GM23338 (cell line): ENCODE data around the gene RYR1. TPM values are rescaled to one million over a fixed set of nuclear protein-coding genes. Genes with fewer than 3 reads are reported as not detected.

ENCODE experiments used
- ATAC-seq: fragments of 200-7000 bp; cut with Tn5 transposase; 3 replicates; pipeline ENCODE4 v1.9.1; 2020
- DNase-seq: peaks from one replicate; pipeline ENCODE4 v3.0.0-alpha.2; 2015; ENCODE audit warnings: low spot score
- H2AFZ ChIP-seq: fragments of 200-600 bp; sonication (generic); 2 replicates; pipeline ENCODE4 v1.8.0; 2016; ENCODE audit warnings: antibody characterized with exemption, mild to moderate bottlenecking, moderate library complexity
- H3F3A ChIP-seq: fragments of 200-600 bp; sonication (generic); replicated peaks from 2 replicates; pipeline ENCODE4 v1.8.0; 2017; ENCODE audit warnings: antibody characterized with exemption, mixed run types, low read depth
- H3K27ac ChIP-seq: fragments of 200-600 bp; sonication (generic); 2 replicates; pipeline ENCODE4 v1.6.1; 2016; ENCODE audit warnings: low read depth
- H3K27me3 ChIP-seq: fragments of 200-600 bp; sonication (generic); 2 replicates; pipeline ENCODE4 v1.8.0; 2016; ENCODE audit warnings: mild to moderate bottlenecking, mixed run types, moderate library complexity; ENCODE audit not compliant: insufficient read depth
- H3K36me3 ChIP-seq: fragments of 200-600 bp; sonication (generic); 2 replicates; pipeline ENCODE4 v1.8.0; 2016; ENCODE audit warnings: mild to moderate bottlenecking; ENCODE audit not compliant: insufficient read depth
- H3K4me1 ChIP-seq: fragments of 200-600 bp; sonication (generic); 2 replicates; pipeline ENCODE4 v1.8.0; 2016; ENCODE audit warnings: mild to moderate bottlenecking, moderate library complexity; ENCODE audit not compliant: insufficient read depth
- H3K4me2 ChIP-seq: fragments of 200-600 bp; sonication (generic); 2 replicates; pipeline ENCODE4 v1.7.1; 2017; ENCODE audit warnings: mixed run types
- H3K4me3 ChIP-seq: fragments of 200-600 bp; sonication (generic); 2 replicates; pipeline ENCODE4 v1.6.1; 2016; ENCODE audit warnings: mixed run types
- H3K79me2 ChIP-seq: fragments of 200-600 bp; sonication (generic); replicated peaks from 2 replicates; pipeline ENCODE4 v1.8.0; 2017; ENCODE audit warnings: mild to moderate bottlenecking; ENCODE audit not compliant: insufficient read depth
- H3K9me2 ChIP-seq: fragments of 200-600 bp; sonication (generic); 2 replicates; pipeline ENCODE4 v1.8.0; 2017; ENCODE audit not compliant: insufficient read depth
- H4K20me1 ChIP-seq: fragments of 200-600 bp; sonication (generic); replicated peaks from 2 replicates; pipeline ENCODE4 v1.8.0; 2017; ENCODE audit warnings: mild to moderate bottlenecking; ENCODE audit not compliant: insufficient read depth
- H3K27ac Mint-ChIP-seq: 2 replicates; pipeline ENCODE4 v1.8.0; 2020; ENCODE audit warnings: inconsistent platforms, mild to moderate bottlenecking, moderate library complexity, mixed read lengths
- H3K27me3 Mint-ChIP-seq: 3 replicates; pipeline ENCODE4 v1.8.0; 2022; ENCODE audit warnings: low read depth, mild to moderate bottlenecking, moderate library complexity, mixed read lengths, inconsistent platforms; ENCODE audit not compliant: insufficient read depth, poor library complexity
- H3K36me3 Mint-ChIP-seq: 3 replicates; pipeline ENCODE4 v1.8.0; 2021; ENCODE audit warnings: low read depth, mild to moderate bottlenecking, inconsistent platforms, moderate library complexity, mixed read lengths
- H3K4me1 Mint-ChIP-seq: 3 replicates; pipeline ENCODE4 v1.8.0; 2020; ENCODE audit warnings: mild to moderate bottlenecking, inconsistent platforms, mixed read lengths
- H3K4me3 Mint-ChIP-seq: 3 replicates; pipeline ENCODE4 v1.8.0; 2021; ENCODE audit warnings: moderate library complexity, mild to moderate bottlenecking, inconsistent platforms, mixed read lengths
- H3K9me3 Mint-ChIP-seq: 3 replicates; pipeline ENCODE4 v1.8.0; 2020; ENCODE audit warnings: moderate library complexity, mild to moderate bottlenecking, inconsistent platforms, mixed read lengths
- CREB1 ChIP-seq: fragments of 250-450 bp; sonication (Bioruptor Pico); IDR thresholded peaks from 2 replicates; pipeline ENCODE4 v1.5.0; 2020; ENCODE audit warnings: low read depth, mild to moderate bottlenecking, moderate library complexity
- EZH2 ChIP-seq: fragments of 200-600 bp; sonication (generic); IDR thresholded peaks from one replicate; pipeline ENCODE4 v1.8.0; 2017; ENCODE audit warnings: antibody characterized with exemption, mild to moderate bottlenecking, low read depth; ENCODE audit not compliant: unreplicated experiment
- JUNB ChIP-seq: IDR thresholded peaks from one replicate; pipeline ENCODE4 v1.6.1; 2016; ENCODE audit warnings: antibody characterized with exemption; ENCODE audit not compliant: unreplicated experiment
- NANOG ChIP-seq: IDR thresholded peaks from 2 replicates; pipeline ENCODE4 v1.6.1; 2016; ENCODE audit warnings: antibody characterized with exemption, borderline replicate concordance
- ZNF114 ChIP-seq: fragments of 250-450 bp; sonication (Bioruptor Pico); IDR thresholded peaks from 2 replicates; pipeline ENCODE4 v1.5.0; 2020; ENCODE audit warnings: mild to moderate bottlenecking, moderate library complexity
- ZNF331 ChIP-seq: fragments of 250-450 bp; sonication (Bioruptor Pico); IDR thresholded peaks from 2 replicates; pipeline ENCODE4 v1.5.0; 2020; ENCODE audit warnings: low read depth, mild to moderate bottlenecking, moderate library complexity
- ZNF462 ChIP-seq: fragments of 250-450 bp; sonication (Bioruptor Pico); IDR thresholded peaks from 2 replicates; pipeline ENCODE4 v1.5.0; 2020; ENCODE audit warnings: mild to moderate bottlenecking, moderate library complexity
- polyA plus RNA-seq: library from polyadenylated mRNA; unstranded; fragments of >200 nt; fragmentation: Nextera tagmentation; extraction: Ambion mirVana; gene quantifications from 2 replicates; pipeline ENCODE4 v1.2.1, GENCODE V29; 2016
- total RNA-seq: library from RNA; depleted of rRNA; stranded (reverse); fragments of >200 nt; shearing (Covaris generic); gene quantifications from 2 replicates; pipeline ENCODE4 v1.2.3, GENCODE V29; 2014
- TF ChIP-seq, protein P1 (sequence below): IDR thresholded peaks from 2 replicates; pipeline ENCODE4 v1.6.1; 2016; ENCODE audit warnings: antibody characterized with exemption
- TF ChIP-seq, protein P2 (sequence below), 2 experiments: fragments of 200-600 bp in 1 of 2; sonication (generic) in 1 of 2; conservative IDR thresholded peaks; 2 replicates each; pipeline versions ENCODE4 v1.5.1 to v1.6.1; 2016 to 2017; ENCODE audit warnings: antibody characterized with exemption in 2 of 2, low read depth in 2 of 2, mild to moderate bottlenecking in 2 of 2, moderate library complexity in 1 of 2

The RYR1 gene
- total and polyA plus RNA-seq, 2 experiments from 2014 or later = 4.0 to 26.7 TPM

DNA sequence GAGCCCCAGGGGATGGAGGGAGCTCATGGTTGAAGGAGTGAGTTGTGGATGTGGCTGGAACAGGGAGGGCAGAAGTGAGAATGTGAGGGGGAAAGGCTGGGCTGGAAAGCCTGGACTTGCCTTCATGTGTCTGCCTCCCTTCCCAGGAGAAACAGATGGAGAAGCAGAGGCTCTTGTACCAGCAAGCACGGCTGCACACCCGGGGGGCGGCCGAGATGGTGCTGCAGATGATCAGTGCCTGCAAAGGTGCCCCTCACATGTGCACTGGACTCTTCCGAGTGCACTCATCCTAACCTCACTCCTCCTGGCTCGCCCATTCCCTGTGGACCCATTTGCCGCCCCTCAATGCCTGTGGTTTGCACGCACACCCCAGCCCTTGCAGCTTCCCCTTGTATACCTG is 101.1 kb downstream of the RYR1 start:
- Mint-ChIP-seq H3K36me3 (peaks cover 77% of the 10 kb centered on the region), H3K4me3 (no peak overlapping the region), H3K27me3 (peaks cover 7% of the 10 kb centered on the region), H3K27ac (no peak overlapping the region), H3K4me1 (no peaks in the 10 kb centered on the region), H3K9me3 (peaks cover 34% of the 10 kb centered on the region)
- Histone ChIP-seq H3K4me1 (no peaks in the 10 kb centered on the region), H4K20me1 (no peaks in the 10 kb centered on the region), H3K79me2 (no peaks in the 10 kb centered on the region), H3K4me2 (no peak overlapping the region), H3K36me3 (peaks cover 16% of the 10 kb centered on the region), H3K27me3 (no peaks in the 10 kb centered on the region), H3K27ac (no peak overlapping the region), H2AFZ (no peak overlapping the region), H3F3A (no peaks in the 10 kb centered on the region), H3K4me3 (no peak overlapping the region), H3K9me2 (no peaks in the 10 kb centered on the region)
- TF ChIP-seq ZNF114 (no peak), EZH2 (no peak), ZNF331 (CRISPR knock-in tag) (no peak), JUNB (no peak)
- TF ChIP-seq, protein P1, sequence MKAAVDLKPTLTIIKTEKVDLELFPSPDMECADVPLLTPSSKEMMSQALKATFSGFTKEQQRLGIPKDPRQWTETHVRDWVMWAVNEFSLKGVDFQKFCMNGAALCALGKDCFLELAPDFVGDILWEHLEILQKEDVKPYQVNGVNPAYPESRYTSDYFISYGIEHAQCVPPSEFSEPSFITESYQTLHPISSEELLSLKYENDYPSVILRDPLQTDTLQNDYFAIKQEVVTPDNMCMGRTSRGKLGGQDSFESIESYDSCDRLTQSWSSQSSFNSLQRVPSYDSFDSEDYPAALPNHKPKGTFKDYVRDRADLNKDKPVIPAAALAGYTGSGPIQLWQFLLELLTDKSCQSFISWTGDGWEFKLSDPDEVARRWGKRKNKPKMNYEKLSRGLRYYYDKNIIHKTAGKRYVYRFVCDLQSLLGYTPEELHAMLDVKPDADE = no peak
- ATAC-seq (no peak), DNase-seq (no peak)

- Histone ChIP-seq H3K36me3 (peaks cover 16% of the 10 kb centered on the region), H3K4me3 (no peak overlapping the region), H4K20me1 (no peaks in the 10 kb centered on the region), H3K79me2 (no peaks in the 10 kb centered on the region), H3K27me3 (no peaks in the 10 kb centered on the region), H3K9me2 (no peaks in the 10 kb centered on the region), H3K27ac (no peak overlapping the region), H3K4me1 (no peaks in the 10 kb centered on the region), H3K4me2 (no peak overlapping the region), H3F3A (no peaks in the 10 kb centered on the region), H2AFZ (no peak overlapping the region)
- H3K27ac Mint-ChIP-seq = no peak overlapping the region
- H3K27me3 Mint-ChIP-seq = peaks cover 7% of the 10 kb centered on the region
- DNase-seq = no peak
- peaks cover 34% of the 10 kb centered on the region for H3K9me3 Mint-ChIP-seq
- H3K36me3 Mint-ChIP-seq = peaks cover 81% of the 10 kb centered on the region
- no peak for ATAC-seq
- no peak for TF ChIP-seq CREB1 (CRISPR knock-in tag)
- TF ChIP-seq JUNB = no peak
- no peak for TF ChIP-seq NANOG
- no peak for TF ChIP-seq ZNF462 (CRISPR knock-in tag)
- TF ChIP-seq, protein P1 = no peak
- no peak for TF ChIP-seq ZNF331 (CRISPR knock-in tag)
- TF ChIP-seq, protein P2, sequence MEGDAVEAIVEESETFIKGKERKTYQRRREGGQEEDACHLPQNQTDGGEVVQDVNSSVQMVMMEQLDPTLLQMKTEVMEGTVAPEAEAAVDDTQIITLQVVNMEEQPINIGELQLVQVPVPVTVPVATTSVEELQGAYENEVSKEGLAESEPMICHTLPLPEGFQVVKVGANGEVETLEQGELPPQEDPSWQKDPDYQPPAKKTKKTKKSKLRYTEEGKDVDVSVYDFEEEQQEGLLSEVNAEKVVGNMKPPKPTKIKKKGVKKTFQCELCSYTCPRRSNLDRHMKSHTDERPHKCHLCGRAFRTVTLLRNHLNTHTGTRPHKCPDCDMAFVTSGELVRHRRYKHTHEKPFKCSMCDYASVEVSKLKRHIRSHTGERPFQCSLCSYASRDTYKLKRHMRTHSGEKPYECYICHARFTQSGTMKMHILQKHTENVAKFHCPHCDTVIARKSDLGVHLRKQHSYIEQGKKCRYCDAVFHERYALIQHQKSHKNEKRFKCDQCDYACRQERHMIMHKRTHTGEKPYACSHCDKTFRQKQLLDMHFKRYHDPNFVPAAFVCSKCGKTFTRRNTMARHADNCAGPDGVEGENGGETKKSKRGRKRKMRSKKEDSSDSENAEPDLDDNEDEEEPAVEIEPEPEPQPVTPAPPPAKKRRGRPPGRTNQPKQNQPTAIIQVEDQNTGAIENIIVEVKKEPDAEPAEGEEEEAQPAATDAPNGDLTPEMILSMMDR (conservative IDR thresholded peaks at IDR 0.05; ENCODE audit: low read depth in 2 of 2) = no peak
- H3K4me3 Mint-ChIP-seq = no peak overlapping the region
- no peaks in the 10 kb centered on the region for H3K4me1 Mint-ChIP-seq
These were observed 101.7 kb downstream of the RYR1 start for GRCh38 chr19:38535212-38535611.
